GM18870 (cell line): ENCODE measurements around the gene SPAG9.

ENCODE experiments used
- ATAC-seq: cut with Tn5 transposase; IDR thresholded peaks from one replicate; pipeline ENCODE4 v1.9.1; 2021; ENCODE audit warnings: moderate library complexity; ENCODE audit not compliant: unreplicated experiment

The SPAG9 gene

DNA sequence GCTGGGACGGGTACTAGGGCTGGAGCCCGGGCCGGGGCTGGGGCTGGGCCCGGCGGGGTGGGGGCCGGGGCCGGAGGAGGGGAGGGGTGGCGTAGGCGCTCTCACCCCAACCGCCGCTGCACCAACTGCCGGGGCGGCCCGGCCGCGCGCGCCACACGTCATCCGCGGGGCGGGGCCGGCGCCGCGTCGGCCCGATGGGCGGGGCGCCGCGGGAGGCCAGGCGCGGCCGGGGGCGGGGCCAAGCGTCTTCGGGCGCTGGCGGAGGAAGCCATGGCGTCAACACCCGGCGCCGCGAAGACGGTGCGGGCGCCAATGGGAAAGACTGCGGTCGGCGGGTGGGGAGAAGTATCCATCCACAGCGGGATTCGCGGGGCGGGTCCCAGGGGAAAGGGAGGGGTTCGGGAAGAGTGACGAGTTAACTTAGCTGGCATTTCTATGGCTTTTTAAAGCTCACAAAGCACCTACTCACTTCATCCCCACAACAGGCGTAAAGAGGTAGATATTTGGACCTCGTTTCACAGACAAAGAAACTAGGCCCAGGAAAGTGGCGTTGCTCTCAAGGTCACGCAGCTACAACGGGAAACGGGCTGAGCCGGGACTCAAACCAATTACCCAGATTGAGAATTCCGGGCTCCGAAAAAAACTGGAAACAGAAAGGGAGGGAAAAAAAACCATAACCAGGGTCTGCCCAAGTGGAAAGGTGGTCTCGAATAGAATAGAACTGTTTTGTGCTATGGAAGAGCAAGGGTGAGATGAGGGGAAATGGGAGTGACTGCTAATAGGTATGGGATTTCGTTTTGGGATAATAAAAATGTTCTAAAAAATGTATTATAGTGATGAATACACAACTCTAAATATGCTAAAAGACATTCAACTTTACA lies at the start of gene SPAG9:
Gene SPAG9, minus strand, starts transcription at position 130 of the 881 bp plus-strand sequence. CDS start 212 bp downstream, outside the sequence.
- ATAC-seq = peak; percentile 34

GRCh38 chr17:51169340-51169739 lies 48.7 kb upstream of the SPAG9 start:
- ATAC-seq = no peak

- peak; percentile 35 for ATAC-seq
These were observed 46.6 kb upstream of the SPAG9 start for GRCh38 chr17:51166987-51167931.

DNA sequence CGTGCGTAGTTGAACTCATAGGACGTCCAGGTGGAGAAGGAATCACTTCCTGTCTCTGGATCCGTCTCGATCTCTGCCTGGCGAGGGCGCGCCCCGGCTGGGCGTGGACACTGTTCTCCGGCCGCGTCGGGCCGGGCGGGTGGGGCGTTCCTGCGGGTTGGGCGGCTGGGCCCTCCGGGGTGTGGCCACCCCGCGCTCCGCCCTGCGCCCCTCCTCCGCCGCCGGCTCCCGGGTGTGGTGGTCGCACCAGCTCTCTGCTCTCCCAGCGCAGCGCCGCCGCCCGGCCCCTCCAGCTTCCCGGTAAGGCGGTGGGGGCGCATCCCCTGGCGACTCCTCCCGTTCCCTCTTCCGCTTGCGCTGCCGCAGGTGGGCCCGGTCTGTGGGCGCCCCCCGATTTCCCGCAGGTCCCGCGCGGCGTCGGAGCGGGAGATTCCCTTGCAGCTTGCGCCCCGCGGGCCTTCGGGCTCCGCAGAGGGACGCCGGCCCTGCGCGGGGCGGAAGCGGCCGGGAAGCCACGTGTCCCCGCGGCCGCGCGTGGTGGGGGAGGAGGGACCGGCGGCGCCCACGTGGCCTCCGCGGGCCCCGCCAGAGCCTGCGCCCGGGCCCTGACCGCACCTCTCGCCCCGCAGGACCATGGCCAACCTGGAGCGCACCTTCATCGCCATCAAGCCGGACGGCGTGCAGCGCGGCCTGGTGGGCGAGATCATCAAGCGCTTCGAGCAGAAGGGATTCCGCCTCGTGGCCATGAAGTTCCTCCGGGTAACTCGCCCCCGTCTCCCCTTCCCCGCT lies 45.7 kb upstream of the SPAG9 start, which contains the start of gene NME2:
Gene NME2, plus strand, starts transcription at position 214 of the 789 bp plus-strand sequence. Its CDS starts 420 bp downstream, at position 634.
- ATAC-seq = peak; percentile 59

DNA sequence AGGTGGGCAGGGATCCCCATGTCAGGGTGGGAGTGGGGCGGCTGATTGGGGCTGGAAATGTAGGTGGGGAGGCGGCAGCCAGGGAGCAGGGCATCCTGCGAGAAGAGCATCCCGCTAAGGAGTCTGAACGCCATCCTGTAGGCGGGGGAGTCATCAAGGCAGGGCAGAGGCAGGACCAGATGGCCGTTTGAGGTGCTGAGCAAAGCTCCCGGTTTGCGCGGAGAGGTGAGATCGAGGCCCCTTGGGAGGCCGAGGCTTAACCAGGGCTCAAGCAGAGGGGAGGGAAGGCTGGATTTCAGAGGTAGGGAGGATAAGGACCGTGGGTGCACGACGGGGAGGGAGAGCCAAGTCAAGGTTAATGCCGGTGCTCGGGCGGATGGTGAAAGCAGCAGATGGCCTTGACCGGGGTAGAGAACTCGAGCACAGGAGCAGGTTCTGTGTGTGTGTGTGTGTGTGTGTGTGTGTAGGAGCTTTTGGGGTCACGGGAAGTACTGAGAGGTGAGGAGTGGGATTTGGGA lies 45.1 kb upstream of the SPAG9 start:
- no peak for ATAC-seq

- ATAC-seq = no peak
These were observed 44.4 kb upstream of the SPAG9 start for GRCh38 chr17:51164911-51165679.

DNA sequence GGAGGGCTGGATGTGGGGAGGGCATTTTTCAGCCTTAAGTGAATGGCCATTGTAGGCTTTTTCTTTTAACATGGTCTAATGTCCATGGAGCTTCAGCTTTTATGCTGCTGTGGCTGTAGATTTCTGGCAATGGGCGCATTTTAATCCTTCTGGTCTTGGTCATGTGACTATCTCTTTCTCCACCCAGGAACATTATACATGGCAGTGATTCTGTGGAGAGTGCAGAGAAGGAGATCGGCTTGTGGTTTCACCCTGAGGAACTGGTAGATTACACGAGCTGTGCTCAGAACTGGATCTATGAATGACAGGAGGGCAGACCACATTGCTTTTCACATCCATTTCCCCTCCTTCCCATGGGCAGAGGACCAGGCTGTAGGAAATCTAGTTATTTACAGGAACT lies 40.9 kb upstream of the SPAG9 start:
- ATAC-seq = no peak

GRCh38 chr17:51159604-51160003 lies 38.9 kb upstream of the SPAG9 start:
- ATAC-seq = no peak

DNA sequence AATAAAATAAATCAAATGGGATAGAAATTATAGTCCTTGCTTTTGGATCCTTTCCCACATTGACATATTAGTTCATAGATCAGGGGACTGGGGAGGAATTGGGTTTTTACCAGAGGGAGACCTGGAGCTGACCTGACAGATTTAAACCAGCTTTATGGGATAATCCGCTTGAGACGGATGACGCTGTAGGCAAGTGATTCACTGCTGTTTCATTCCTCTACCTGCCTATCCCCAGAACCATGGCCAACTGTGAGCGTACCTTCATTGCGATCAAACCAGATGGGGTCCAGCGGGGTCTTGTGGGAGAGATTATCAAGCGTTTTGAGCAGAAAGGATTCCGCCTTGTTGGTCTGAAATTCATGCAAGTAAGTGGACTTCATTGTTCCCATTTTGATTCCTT lies 34.7 kb upstream of the SPAG9 start:
- ATAC-seq = no peak

GRCh38 chr17:51154176-51154575 lies 33.5 kb upstream of the SPAG9 start:
- no peak for ATAC-seq

- peak; percentile 96 for ATAC-seq
These were observed 32.8 kb upstream of the SPAG9 start, which contains the start of gene NME1 for GRCh38 chr17:51153210-51154072. Gene NME1 (plus strand): TSS chr17:51153559. CDS start chr17:51155655, 2,096 bp downstream.

GRCh38 chr17:51152766-51153209 lies 32.1 kb upstream of the SPAG9 start:
- no peak for ATAC-seq

GRCh38 chr17:51150932-51151331 lies 30.3 kb upstream of the SPAG9 start:
- ATAC-seq = no peak

- ATAC-seq = no peak
These were observed 28.5 kb upstream of the SPAG9 start for GRCh38 chr17:51149163-51149562.

- no peak for ATAC-seq
These were observed 27.0 kb upstream of the SPAG9 start for GRCh38 chr17:51147650-51148049.

DNA sequence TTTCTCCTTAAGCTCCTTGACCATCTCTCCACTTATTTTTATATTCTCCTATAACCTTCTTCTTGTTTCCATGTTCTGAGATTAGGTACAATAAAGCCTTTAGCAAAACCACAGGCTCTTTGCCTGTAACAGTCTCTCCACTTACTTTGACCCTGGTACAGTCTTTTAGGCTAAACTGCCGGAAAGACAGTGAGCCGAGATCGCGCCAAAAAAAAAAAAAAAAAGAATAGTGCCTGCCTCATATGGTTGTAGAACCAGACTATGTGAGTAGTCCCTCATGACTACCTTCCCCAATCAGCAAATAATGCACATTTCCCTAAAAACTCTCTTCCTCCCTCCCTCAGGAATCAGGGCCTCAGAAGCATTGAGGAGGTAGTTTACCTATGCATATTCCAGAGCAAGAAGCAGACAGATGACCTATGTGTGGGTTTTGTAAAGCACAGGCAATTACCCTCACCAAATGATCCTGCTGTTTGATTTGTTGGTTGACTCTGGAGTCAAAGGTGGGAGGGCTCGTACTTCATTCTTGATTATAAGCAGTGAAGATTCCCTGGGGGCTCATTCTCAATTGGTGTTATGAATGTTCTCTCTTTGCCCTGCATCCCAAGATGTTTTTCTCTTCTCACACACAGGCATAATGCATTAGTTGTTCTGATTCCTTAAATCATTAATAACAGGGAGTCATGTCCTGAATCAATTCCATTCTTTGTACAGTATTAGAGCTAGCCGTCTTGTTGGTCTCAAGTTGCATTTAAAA lies 23.8 kb upstream of the SPAG9 start:
- no peak for ATAC-seq

- ATAC-seq = no peak
These were observed 21.9 kb upstream of the SPAG9 start for GRCh38 chr17:51142597-51142996.

- no peak for ATAC-seq
These were observed 15.3 kb upstream of the SPAG9 start for GRCh38 chr17:51135956-51136355.
